CD4-positive, alpha-beta T cell treated with Interleukin-12 subunit alpha and Interleukin-12 subunit beta, for 1 hour (primary cell): ENCODE measurements around the gene S100G.
A peak's percentile ranks its signal among the peaks of the same experiment; 100 is the strongest.

Experiments
- DNase-seq: peaks from one replicate; pipeline ENCODE4 v3.0.0-alpha.2; 2020

The S100G gene

DNA sequence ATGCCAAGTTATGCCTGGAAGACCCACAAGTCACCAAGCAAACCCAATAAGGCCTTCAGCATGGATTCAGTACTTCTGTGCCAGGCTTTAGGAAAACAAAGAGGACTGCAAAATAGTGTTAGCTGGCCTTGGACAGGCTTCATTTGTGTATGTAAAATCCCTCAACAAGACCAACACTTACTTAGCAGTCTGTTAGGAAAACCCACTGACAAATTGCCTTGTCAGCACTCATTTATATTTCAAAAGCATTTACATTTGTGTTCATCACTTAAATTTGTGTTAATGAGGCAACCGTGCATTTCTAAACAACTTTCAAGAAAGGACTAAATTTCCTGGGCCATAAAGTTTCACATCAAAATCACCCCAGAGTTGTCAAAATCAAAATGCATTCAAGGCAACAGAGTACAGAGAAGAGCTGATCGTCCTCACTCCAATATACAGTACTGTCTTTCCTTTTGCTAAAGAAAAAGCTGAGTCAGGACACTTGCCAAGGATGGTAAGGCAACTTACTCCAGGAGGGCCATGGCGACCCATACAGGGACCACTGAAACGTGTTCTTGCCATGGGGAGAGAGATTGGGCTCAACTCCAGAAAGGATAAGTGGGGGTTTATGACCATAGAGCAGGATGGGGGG, 1.6 kb downstream of the S100G start:
- no peak for DNase-seq

GRCh38 chrX:16653424-16653823, 3.5 kb downstream of the S100G start:
- DNase-seq: no peak

DNA sequence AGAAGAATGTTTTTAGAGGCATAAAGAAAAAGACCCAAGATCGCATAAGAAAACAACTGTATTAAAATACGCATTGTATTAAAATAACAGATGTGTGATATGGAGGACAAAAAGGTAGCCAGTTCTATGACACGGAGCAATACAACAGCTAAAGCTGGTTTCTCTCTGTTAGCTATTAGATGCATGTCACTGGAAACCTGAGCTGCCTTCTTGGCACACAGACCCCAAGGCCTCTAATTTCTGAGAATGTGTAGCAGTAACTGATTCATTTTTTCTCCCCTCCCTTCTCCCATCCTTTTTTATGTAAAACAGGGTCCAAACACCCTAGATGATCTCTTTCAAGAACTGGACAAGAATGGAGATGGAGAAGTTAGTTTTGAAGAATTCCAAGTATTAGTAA, 4.1 kb downstream of the S100G start:
- DNase-seq: no peak

GRCh38 chrX:16658284-16658683, 8.3 kb downstream of the S100G start:
- no peak for DNase-seq

DNA sequence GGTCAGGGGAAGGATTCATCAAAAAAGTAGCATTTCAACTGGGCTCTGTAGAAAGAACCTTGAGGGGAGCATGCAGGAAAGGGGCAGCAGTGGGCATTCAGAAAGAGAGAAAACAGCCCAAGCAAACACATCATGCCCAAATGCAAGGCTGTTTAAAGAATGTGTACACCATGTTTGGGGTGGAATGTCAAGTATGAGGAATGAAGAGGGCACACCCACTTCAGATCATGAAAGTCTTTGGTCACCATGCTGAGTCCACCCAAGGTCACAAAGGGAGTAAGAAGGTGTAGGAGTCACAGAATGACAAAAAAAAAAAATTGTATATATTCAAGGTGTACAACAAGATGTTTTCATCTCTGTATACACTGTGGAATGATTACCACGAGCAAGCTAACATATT, 9.4 kb downstream of the S100G start:
- no peak for DNase-seq

GRCh38 chrX:16661495-16661894, 11.5 kb downstream of the S100G start:
- no peak for DNase-seq

- no peak for DNase-seq
These were observed 12.4 kb downstream of the S100G start for GRCh38 chrX:16662402-16662801.

- no peak for DNase-seq
These were observed 14.1 kb downstream of the S100G start for GRCh38 chrX:16664074-16664473.

DNA sequence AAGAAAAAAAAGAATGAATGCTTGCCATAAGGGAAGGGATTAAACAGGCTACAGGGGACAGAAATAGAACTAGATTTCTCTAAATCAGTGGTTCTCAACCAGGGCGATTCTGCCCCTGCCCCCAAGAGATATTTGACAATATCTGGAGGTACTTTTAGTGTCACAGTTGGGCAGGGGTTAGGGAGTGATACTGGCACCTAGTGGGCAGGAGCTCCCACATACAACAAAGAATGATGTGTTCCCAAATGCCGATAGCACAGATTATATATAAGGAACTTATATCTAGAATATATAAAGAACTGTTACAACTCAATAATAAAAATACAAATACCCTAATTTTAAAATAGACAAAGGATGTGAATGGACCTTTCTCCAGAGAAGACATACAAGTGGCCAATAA, 14.7 kb downstream of the S100G start:
- no peak for DNase-seq

- no peak for DNase-seq
These were observed 15.1 kb downstream of the S100G start for GRCh38 chrX:16665089-16665488.

- DNase-seq: no peak
These were observed 16.6 kb downstream of the S100G start for GRCh38 chrX:16666541-16666940.

- DNase-seq: peak; percentile 27
These were observed 21.0 kb downstream of the S100G start for GRCh38 chrX:16671005-16671404.

- no peak for DNase-seq
These were observed 28.7 kb downstream of the S100G start for GRCh38 chrX:16678689-16679088.

DNA sequence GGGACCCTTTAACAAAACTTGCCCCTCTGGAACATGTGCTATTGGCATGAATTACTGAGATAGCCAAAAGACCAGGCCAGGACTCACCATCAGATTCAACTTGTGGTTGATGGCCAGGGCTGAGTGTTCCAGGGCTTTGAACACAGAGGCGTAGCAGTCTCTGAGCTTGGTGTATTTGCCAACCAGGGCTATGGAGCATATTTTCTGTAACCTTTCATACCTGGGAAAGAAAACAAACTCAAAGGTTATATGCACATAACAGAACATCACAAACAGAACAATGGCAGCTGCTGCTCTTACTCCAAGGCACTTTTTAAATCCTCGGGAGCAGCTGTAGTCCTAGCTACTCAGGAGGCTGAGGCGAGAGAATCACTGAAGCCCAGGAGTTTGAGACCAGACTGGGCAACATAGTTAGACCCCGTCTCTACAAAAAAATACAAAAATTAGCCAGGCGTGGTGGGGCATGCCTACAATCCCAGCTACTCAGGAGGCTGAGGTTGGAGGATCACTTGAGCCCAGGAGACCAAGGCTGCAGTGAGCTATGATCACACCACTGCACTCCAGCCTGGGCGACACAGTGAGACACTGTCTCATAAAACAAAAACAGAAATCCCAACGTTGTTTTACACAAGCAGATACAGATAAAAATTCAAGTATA, 33.2 kb downstream of the S100G start:
- DNase-seq: no peak

DNA sequence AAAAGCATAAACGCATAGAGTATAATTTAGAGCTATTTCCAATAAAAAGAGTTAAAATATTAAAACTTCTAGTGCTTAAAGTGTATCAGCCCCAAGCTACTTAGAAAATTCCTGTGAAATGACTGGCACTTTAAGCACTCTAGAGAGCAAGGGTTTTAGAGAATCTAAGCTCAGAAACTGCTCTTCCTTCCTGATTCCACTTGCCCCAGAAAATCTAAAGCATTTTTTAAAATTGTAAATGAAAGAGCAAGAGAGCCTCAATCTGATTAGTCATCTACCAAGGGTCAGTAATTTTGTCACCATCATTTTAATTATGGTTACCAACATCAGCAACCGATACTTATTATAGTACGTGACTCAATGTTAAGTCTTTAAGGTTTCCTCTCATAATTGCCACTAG, 37.6 kb downstream of the S100G start:
- DNase-seq: no peak

DNA sequence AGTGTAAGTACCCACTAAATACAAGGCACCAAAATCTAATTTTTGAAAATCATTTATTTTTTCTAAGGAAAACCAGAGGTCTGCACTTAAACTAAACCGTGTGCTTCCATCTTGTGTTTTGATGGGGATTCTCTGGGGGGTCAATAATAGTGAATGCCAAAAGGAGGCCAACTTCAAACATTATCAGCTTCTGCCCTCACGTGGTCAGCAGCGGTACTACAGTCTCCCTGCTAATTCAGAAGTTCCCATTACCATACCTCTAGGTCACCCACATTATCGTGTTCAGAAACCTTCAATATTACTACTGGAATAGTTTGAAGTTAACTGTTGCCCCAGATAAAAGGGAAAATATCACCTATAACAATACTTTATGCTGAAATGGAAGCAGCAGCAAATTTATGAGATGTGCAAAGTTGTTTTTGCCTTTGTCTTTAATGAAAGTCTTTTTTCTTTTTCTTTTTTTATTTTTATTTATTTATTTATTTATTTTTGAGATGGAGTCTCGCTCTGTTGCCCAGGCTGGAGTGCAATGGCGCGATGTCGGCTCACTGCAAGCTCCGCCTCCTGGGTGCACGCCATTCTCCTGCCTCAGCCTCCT, 45.2 kb downstream of the S100G start:
- peak; percentile 57 for DNase-seq

- no peak for DNase-seq
These were observed 47.0 kb downstream of the S100G start for GRCh38 chrX:16696956-16697355.

DNA sequence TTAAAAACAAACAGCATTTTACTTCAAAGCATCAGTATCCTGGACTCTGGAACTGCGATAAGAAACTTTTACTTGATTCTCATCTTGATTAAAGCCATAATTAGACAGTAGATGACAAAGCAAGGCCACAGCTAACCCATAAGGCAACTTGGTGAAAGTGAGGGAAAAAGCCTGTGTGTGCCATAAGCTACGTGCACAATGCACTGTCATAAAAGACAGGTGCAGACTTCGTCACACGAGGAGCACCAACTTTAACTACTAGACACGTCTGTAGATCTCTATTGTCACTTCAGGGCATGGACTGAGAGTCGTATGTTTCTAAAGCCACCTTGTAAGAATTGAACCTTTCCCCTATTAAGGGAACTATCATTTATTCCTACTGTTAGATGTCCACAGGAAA, 49.4 kb downstream of the S100G start:
- no peak for DNase-seq

DNA sequence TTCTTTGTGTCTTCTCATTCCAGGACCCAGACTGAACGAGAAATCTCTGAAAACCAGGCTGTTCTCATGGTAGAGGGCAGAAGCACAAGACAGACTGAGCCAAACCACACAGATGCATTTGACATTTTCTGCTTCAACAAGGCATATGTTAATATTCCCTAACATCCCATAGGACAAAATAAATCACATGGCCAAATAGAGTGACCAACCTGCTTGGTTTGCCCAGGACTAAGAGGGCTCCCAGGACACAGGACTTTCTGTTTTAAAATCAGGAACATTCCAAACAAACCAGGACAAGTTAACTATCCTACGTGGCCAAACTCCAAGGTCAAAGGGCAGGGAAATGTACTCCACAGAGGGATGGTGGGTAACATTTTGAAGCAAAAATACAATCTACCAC, 50.8 kb downstream of the S100G start:
- no peak for DNase-seq

DNA sequence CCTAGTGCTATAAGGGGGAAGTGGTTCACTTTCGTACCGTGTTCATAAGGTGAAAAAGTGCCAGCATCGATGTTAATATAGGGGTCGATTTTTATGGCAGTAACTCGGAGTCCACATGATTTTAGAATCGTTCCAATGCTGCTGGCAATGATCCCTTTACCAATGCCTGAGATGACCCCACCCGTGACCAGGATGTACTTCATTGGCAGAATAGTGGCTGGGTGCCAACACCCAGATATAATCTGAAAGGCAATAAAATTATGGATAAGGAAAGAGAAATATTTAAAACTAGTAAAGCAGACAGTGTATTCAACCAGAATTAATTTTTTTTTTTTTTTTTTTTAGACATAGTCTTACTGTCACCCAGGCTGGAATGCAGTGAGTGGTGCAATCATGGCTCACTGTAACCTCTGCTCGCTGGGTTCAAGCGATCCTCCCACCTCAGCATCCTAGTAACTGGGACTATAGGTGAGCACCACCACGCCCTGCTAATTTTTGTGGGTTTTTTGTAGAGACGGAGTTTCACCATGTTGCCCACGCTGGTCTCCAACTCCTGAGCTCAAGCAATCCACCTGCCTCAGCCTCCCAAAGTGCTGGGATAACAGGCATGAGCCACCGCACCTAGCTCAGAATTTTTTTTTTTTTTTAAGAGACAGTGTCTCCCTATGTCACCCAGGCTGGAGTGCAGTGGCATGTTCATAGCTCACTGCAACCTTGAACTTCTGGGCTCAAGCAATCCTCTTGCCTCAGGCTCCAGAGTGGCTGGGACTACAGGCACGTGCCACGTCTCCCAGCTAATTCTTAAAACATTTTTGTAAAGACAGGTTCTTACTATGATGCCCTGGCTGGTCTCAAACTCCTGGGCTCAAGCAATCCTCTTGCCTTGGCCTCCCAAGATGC, 53.0 kb downstream of the S100G start:
- no peak for DNase-seq
